ENCODE measurements around the gene DNAAF2.
A peak's percentile ranks its signal among the peaks of the same experiment; 100 is the strongest.

Gene DNAAF2

GRCh38 chr14:49620182-49621113 is 14.6 kb downstream of the DNAAF2 start, which contains the start of the genes MGAT2 and RPL36AL (continued):
- TF ChIP-seq ZNF639 (tag by site-specific recombination; IDR thresholded peaks at IDR 0.05): no peak
- TF ChIP-seq KLF7 (tag by site-specific recombination; IDR thresholded peaks at IDR 0.05; ENCODE audit: borderline replicate concordance): no peak
- 0 out of 2 replicates have a peak, but pooled peaks have one; percentile 14 for TF ChIP-seq GFI1B (tag by site-specific recombination; IDR thresholded peaks at IDR 0.05)
- no peak; the same call in 1 of the 2 replicates for TF ChIP-seq ZNF24 (tag by site-specific recombination; IDR thresholded peaks at IDR 0.05)
- no peak for TF ChIP-seq ZNF514 (tag by site-specific recombination; IDR thresholded peaks at IDR 0.05)
- no peak for TF ChIP-seq ZNF473 (tag by site-specific recombination; IDR thresholded peaks at IDR 0.05)
- TF ChIP-seq ZBTB1 (tag by site-specific recombination; IDR thresholded peaks at IDR 0.05): peak; percentile 97
- peak; percentile 85 for TF ChIP-seq ZFP37 (tag by site-specific recombination; IDR thresholded peaks at IDR 0.05)
- TF ChIP-seq MYNN (tag by site-specific recombination; IDR thresholded peaks at IDR 0.05; ENCODE audit: borderline replicate concordance): no peak
- TF ChIP-seq ZNF664 (tag by site-specific recombination; IDR thresholded peaks at IDR 0.05): no peak
- TF ChIP-seq ZNF48 (tag by site-specific recombination; IDR thresholded peaks at IDR 0.05): no peak
- TF ChIP-seq ZSCAN23 (tag by site-specific recombination; IDR thresholded peaks at IDR 0.05): no peak
- TF ChIP-seq ZNF433 (tag by site-specific recombination; IDR thresholded peaks at IDR 0.05; ENCODE audit: low read depth): no peak
- no peak for TF ChIP-seq ZNF510 (tag by site-specific recombination; IDR thresholded peaks at IDR 0.05; ENCODE audit: insufficient replicate concordance)
- TF ChIP-seq ZNF2 (tag by site-specific recombination; IDR thresholded peaks at IDR 0.05): peak; percentile 84
- TF ChIP-seq GLIS1 (tag by site-specific recombination; IDR thresholded peaks at IDR 0.05): no peak
- TF ChIP-seq, protein P1, sequence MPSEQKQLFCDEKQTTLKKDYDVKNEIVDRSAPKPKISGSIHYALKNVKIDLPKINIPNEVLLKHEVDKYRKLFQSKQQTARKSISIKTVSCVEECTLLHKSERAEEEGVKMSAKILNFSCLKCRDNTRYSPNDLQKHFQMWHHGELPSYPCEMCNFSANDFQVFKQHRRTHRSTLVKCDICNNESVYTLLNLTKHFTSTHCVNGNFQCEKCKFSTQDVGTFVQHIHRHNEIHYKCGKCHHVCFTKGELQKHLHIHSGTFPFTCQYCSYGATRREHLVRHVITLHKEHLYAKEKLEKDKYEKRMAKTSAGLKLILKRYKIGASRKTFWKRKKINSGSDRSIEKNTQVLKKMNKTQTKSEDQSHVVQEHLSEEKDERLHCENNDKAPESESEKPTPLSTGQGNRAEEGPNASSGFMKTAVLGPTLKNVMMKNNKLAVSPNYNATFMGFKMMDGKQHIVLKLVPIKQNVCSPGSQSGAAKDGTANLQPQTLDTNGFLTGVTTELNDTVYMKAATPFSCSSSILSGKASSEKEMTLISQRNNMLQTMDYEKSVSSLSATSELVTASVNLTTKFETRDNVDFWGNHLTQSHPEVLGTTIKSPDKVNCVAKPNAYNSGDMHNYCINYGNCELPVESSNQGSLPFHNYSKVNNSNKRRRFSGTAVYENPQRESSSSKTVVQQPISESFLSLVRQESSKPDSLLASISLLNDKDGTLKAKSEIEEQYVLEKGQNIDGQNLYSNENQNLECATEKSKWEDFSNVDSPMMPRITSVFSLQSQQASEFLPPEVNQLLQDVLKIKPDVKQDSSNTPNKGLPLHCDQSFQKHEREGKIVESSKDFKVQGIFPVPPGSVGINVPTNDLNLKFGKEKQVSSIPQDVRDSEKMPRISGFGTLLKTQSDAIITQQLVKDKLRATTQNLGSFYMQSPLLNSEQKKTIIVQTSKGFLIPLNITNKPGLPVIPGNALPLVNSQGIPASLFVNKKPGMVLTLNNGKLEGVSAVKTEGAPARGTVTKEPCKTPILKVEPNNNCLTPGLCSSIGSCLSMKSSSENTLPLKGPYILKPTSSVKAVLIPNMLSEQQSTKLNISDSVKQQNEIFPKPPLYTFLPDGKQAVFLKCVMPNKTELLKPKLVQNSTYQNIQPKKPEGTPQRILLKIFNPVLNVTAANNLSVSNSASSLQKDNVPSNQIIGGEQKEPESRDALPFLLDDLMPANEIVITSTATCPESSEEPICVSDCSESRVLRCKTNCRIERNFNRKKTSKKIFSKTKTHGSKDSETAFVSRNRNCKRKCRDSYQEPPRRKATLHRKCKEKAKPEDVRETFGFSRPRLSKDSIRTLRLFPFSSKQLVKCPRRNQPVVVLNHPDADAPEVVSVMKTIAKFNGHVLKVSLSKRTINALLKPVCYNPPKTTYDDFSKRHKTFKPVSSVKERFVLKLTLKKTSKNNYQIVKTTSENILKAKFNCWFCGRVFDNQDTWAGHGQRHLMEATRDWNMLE (tag by site-specific recombination; conservative IDR thresholded peaks at IDR 0.05; ENCODE audit: low read depth): no peak
- peak; percentile 45; the same call in 1 of the 2 replicates for TF ChIP-seq PATZ1 (tag by site-specific recombination; IDR thresholded peaks at IDR 0.05)
- 0 out of 2 replicates have a peak, but pooled peaks have one; percentile 7 for TF ChIP-seq ZBTB6 (tag by site-specific recombination; IDR thresholded peaks at IDR 0.05)
- TF ChIP-seq YY2 (tag by site-specific recombination; IDR thresholded peaks at IDR 0.05): no peak
- no peak for TF ChIP-seq ZNF571 (tag by site-specific recombination; IDR thresholded peaks at IDR 0.05)
- TF ChIP-seq ZNF585B (tag by site-specific recombination; IDR thresholded peaks at IDR 0.05): no peak
- no peak for TF ChIP-seq ZNF555 (tag by site-specific recombination; conservative IDR thresholded peaks at IDR 0.05)
- peak; percentile 73 for TF ChIP-seq ZBTB17 (tag by site-specific recombination; IDR thresholded peaks at IDR 0.05)
- TF ChIP-seq ZNF580 (tag by site-specific recombination; IDR thresholded peaks at IDR 0.05): no peak
- no peak for TF ChIP-seq ZNF274 (IDR thresholded peaks at IDR 0.05; ENCODE audit: low read length)
- TF ChIP-seq ZNF274 (tag by site-specific recombination; IDR thresholded peaks at IDR 0.05; ENCODE audit: borderline replicate concordance): no peak
- no peak for TF ChIP-seq ZNF423 (tag by site-specific recombination; IDR thresholded peaks at IDR 0.05)
- TF ChIP-seq, protein P2, sequence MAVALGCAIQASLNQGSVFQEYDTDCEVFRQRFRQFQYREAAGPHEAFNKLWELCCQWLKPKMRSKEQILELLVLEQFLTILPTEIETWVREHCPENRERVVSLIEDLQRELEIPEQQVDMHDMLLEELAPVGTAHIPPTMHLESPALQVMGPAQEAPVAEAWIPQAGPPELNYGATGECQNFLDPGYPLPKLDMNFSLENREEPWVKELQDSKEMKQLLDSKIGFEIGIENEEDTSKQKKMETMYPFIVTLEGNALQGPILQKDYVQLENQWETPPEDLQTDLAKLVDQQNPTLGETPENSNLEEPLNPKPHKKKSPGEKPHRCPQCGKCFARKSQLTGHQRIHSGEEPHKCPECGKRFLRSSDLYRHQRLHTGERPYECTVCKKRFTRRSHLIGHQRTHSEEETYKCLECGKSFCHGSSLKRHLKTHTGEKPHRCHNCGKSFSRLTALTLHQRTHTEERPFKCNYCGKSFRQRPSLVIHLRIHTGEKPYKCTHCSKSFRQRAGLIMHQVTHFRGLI (tag by site-specific recombination; IDR thresholded peaks at IDR 0.05): no peak
